Measurements from ENCODE around the gene NOL7.

The NOL7 gene

GRCh38 chr6:13614926-13615791 is at the start of gene NOL7:
TSS of gene NOL7 (plus strand) at chr6:13615335. CDS start at chr6:13615359, 24 bp downstream.
- DNase-seq: peak; percentile 97 to 98

DNA sequence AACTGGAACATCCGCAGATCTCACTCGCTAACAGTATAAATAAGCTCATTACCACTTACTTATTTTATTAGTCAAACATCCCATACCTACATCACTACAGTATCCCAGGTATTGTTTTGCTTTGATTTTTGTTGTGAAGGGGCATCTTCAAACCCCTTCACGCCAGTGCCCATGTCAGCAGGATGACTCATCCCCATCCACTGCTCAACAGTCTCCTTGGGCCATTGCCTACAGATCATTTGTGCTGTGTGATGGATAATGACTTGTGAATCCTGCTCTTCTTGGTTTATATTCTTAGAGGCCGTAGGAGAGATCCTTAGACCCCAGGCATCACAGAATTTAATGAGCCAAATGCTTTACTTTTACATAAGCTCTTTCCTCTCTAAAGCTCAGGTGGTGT is 49.2 kb upstream of the NOL7 start:
- DNase-seq: no peak

- no peak for DNase-seq
Observed at GRCh38 chr6:13566500-13566899, 48.6 kb upstream of the NOL7 start.

DNA sequence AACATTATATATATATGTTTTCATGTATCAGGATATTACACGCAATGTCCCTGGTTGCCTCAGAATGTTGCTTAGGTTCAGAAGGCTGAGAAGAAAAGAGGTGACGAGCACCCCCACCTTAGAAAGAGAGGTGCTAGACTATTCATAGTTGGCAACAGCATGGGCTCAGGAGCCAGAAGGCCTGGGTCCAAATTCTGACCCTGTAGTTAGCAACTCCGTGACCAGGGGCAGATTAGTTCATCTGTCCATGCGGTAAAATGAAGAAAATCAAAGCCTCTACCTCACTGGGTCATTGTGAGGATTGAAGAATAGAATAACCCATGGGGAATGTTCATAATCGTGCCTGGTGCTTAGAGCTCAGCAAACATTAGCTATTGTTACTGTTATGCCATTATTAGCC is 46.2 kb upstream of the NOL7 start:
- DNase-seq: no peak

GRCh38 chr6:13572240-13572639 is 42.9 kb upstream of the NOL7 start:
- DNase-seq: no peak

DNA sequence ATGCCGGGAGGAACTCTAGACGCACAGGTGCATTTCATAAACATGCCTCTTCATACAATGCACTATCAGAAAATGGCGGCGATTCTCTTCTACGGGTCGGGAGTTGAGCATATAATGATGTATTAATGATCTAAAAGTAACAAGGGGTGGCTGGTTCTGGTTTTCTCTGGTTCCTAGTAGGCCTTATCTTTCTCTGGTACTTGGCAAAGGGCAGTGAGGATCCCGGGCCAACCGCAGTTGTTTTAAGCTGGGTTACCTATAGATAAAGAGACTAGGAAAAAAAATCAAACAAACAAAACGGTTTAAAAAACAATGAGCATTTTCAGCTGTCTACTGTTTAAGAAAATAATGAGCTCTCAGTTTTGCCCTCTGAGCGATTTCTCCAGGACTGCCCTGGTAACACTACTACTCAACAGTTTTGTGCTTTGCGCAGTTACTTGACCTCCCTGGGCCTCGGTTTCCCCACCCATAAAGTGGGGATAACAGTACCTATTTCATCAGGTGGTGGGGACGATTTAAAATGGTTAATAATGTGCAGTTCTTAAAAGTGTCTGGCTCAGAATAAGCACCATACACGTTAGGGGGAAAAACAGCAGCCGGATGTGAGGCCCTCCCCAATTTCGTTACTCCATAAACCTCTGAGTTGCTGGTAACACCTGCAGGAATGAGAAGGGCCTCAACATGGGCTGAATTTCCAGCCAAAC is 42.0 kb upstream of the NOL7 start:
- DNase-seq: no peak

GRCh38 chr6:13573669-13574110 is 41.4 kb upstream of the NOL7 start:
- DNase-seq: peak in 1 of 2 donors; percentile 12

GRCh38 chr6:13574149-13574570 is 41.0 kb upstream of the NOL7 start:
- DNase-seq: peak; percentile 94 to 96

- DNase-seq: peak; percentile 77 to 78
Observed at GRCh38 chr6:13574571-13575376, 40.4 kb upstream of the NOL7 start, which contains the start of gene SIRT5. TSS of gene SIRT5 (plus strand) at chr6:13574601. CDS start at chr6:13584111, 9,510 bp downstream.

DNA sequence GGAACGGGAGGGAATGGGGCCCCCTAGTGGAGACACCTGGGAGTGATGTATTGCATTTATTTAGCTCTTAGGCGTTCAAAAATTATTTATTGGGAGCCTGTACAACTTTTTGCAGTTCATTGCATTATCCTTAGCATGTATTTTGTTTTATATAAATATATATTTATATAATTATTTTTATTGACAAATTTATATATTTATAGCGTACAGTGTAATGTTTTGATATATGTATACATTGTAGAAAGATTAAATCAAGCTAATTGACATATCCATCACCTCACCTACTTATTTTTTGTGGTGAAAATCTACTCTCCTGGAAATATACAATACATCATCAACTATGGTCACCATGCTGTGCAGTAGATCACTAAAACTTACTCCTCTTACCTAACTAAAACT is 39.8 kb upstream of the NOL7 start:
- DNase-seq: no peak

DNA sequence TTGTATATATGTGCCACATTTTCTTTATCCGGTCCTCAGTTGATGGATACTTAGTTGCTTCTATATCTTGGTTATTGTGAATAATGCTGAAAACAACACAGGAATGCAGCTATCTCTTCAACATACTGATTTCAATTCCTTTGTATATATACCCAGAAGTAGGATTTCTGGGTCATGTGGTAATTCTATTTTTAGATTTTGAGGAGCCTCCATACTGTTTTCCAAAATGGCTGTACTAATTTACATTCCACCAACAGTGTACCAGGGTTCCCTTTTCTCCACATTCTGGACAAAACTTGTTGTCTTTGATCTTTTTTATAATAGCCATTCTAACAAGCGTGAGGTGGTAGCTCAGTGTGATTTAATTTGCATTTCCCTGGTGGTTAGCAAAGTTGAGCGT is 39.1 kb upstream of the NOL7 start:
- DNase-seq: no peak

GRCh38 chr6:13577926-13578325 is 37.2 kb upstream of the NOL7 start:
- DNase-seq: no peak

DNA sequence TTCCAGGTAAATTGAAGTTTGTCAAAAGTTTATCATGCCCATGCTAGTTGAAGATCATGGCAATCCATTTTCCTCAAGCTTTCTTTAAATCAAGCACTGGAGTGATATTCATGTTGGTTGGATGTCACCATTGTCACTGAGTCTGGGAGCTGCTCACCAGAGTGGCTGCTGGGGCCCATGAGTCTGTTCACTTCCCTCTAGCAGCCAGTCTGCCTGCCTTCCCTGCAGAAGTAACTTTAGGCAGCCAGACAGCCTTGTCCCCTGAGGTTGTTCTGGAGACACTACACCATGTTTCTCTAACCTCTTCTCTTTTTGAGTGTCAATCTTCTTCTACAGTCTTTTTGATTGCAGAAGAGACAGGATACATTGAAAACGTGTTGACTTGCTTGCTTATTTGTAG is 35.2 kb upstream of the NOL7 start:
- no peak for DNase-seq

DNA sequence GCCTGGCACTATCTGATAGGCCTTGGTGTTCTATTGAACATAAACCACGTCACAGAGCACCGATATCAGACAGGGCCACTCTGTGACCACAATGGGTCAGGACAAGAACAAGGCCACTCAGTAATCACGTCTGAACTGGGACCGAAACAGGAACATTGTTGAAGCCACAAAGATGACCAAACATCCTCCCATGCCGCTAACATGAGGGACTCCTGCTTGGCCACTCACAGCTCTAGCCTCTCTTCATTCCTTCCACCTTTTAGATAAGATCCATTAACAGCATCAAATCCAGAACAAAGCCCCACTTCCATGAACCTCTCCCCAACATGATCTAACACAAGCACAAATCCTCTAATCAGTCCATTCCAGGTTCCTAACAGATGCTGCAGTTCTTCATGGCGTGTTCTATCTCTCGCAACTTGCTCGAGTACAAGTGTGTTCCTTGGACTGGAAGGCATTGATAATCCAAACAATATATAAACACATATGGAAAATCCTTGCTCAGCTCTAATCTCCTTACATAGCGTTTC is 33.4 kb upstream of the NOL7 start:
- DNase-seq: peak in 1 of 2 donors; percentile 4

GRCh38 chr6:13586603-13587542 is 28.3 kb upstream of the NOL7 start:
- DNase-seq: no peak

DNA sequence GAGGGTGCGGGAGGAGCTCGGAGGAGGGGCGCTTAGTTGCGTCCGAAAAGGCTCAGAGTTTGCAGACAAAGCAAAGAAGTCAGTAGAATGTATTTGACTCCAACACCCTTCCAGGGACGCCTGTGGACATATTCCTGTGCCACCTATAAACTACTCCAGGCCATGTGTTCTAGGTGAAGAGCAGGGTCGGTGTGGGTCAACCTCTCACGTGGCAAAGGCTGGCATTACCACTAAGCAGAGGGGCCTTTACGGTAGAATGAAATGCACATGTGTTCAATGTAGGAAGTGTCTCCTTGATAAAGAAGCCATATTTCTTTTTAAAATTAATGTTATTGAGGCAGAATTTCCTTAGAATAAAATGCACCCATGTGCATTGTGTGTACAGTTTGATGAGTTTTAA is 25.3 kb upstream of the NOL7 start:
- no peak for DNase-seq

- DNase-seq: no peak
Observed at GRCh38 chr6:13590574-13591153, 24.5 kb upstream of the NOL7 start.

- no peak for DNase-seq
Observed at GRCh38 chr6:13591205-13591921, 23.8 kb upstream of the NOL7 start.

DNA sequence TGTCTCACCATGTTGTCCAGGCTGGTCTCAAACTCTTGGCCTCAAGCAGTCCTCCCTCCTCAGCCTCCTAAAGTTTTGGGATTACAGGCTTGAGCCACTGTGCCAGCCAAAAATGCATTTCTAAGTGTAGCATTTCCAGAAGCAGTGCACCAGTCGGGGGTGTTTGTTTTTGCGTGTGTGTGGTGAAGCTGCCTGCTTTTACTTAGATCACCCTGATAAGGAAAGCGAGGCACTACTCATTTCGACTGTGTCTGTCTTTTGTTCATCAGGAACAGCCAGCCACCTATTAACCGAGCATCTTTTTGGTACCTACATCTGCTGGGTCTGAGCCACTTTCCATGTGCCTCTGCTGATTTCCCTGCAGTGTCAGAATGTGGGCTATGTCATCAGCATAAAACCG is 22.0 kb upstream of the NOL7 start:
- no peak for DNase-seq

DNA sequence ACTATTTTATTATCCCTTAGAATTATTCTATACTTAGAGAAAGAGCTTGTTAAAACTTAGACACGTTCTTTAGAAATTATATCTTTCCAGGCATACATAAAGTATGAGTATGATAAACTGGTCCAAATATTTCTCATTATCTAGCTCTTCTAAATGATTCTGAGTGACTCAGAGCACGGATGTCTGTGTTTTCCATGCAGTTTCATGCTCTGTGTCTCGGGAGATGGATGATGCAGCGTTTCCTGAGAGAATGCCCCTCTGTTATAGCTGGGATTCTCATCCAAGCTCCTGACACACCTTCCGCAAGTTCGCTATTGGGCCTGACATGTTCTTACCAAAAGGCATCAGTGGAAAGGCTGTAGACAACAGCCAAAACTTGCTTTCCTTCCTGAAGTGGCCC is 21.4 kb upstream of the NOL7 start:
- DNase-seq: no peak

- no peak for DNase-seq
Observed at GRCh38 chr6:13597073-13597472, 18.1 kb upstream of the NOL7 start.

Measured in CD4-positive, alpha-beta T cell treated with Interleukin-1 beta for 1 hour (primary cell).